K562 (cell line): ENCODE measurements around the gene MYLIP. TPM values are rescaled to one million over a fixed set of nuclear protein-coding genes. Genes with fewer than 3 reads are reported as not detected.

Source experiments
- ARHGAP35 ChIP-seq: fragments of 450-650 bp; IDR thresholded peaks from 2 replicates; pipeline ENCODE4 v1.6.1; 2018; ENCODE audit not compliant: partially characterized antibody
- BRD4 ChIP-seq: fragments of 200-600 bp; sonication (generic); IDR thresholded peaks from 2 replicates; pipeline ENCODE4 v1.6.1; 2017; ENCODE audit warnings: inconsistent platforms
- CBFB ChIP-seq: sonication (generic); formaldehyde crosslinking; IDR thresholded peaks from 2 replicates; pipeline ENCODE4 v1.4.0; 2020; ENCODE audit warnings: mild to moderate bottlenecking, missing genetic modification reagents
- CTBP1 ChIP-seq: fragments of 450-650 bp; IDR thresholded peaks from 2 replicates; pipeline ENCODE4 v1.6.1; 2016; ENCODE audit warnings: borderline replicate concordance
- E2F3 ChIP-seq: fragments of 250-450 bp; sonication (Bioruptor Pico); IDR thresholded peaks from 2 replicates; pipeline ENCODE4 v1.4.0; 2020; ENCODE audit warnings: mild to moderate bottlenecking
- FOXK2 ChIP-seq, 2 experiments: fragments of 450-650 bp; IDR thresholded peaks in 1 of 2; conservative IDR thresholded peaks in 1 of 2; 2 replicates each; pipeline ENCODE4 v1.6.1; 2016; ENCODE audit warnings: low read depth in 2 of 2, mild to moderate bottlenecking in 1 of 2
- FOXP1 ChIP-seq: sonication (generic); formaldehyde crosslinking; IDR thresholded peaks from 2 replicates; pipeline ENCODE4 v1.8.0; 2022; ENCODE audit warnings: mild to moderate bottlenecking, missing genetic modification reagents
- GTF2A2 ChIP-seq: IDR thresholded peaks from 2 replicates; pipeline ENCODE4 v1.6.1; 2016; ENCODE audit warnings: mild to moderate bottlenecking, missing genetic modification characterization, missing compliant biosample characterization
- MIER1 ChIP-seq: fragments of 450-650 bp; IDR thresholded peaks from 2 replicates; pipeline ENCODE4 v1.6.1; 2016; ENCODE audit warnings: antibody characterized with exemption, mild to moderate bottlenecking, low read depth
- NFIX ChIP-seq: fragments of 250-450 bp; sonication (Bioruptor Pico); IDR thresholded peaks from 2 replicates; pipeline ENCODE4 v1.4.0; 2020; ENCODE audit warnings: low read depth, mild to moderate bottlenecking, moderate library complexity
- SOX6 ChIP-seq: fragments of 450-650 bp; IDR thresholded peaks from 2 replicates; pipeline ENCODE4 v1.6.1; 2014; ENCODE audit warnings: mild to moderate bottlenecking
- SRSF3 ChIP-seq: fragments of 200-400 bp; formaldehyde crosslinking; IDR thresholded peaks from 2 replicates; pipeline ENCODE4 v1.6.1; 2016; ENCODE audit warnings: mild to moderate bottlenecking, low read length, moderate library complexity; ENCODE audit not compliant: insufficient read depth
- STAG1 ChIP-seq: sonication (generic); formaldehyde crosslinking; IDR thresholded peaks from 2 replicates; pipeline ENCODE4 v1.5.0; 2020; ENCODE audit warnings: missing genetic modification reagents, borderline replicate concordance
- SUPT5H ChIP-seq: fragments of 450-650 bp; IDR thresholded peaks from 2 replicates; pipeline ENCODE4 v1.6.1; 2016
- ZFX ChIP-seq: sonication (generic); formaldehyde crosslinking; IDR thresholded peaks from 2 replicates; pipeline ENCODE4 v1.8.0; 2022; ENCODE audit warnings: mild to moderate bottlenecking, missing genetic modification reagents, moderate library complexity
- ZNF77 ChIP-seq: fragments of 250-450 bp; sonication (Bioruptor Pico); IDR thresholded peaks from 2 replicates; pipeline ENCODE4 v1.5.0; 2020
- ZZZ3 ChIP-seq: fragments of 450-650 bp; IDR thresholded peaks from 2 replicates; pipeline ENCODE4 v1.6.1; 2016; ENCODE audit warnings: antibody characterized with exemption, mild to moderate bottlenecking, moderate library complexity
- polyA plus RNA-seq, 8 experiments: library from polyadenylated mRNA; depleted of rRNA in 4 of 8; stranded (reverse) in 5 of 8; unstranded in 3 of 8; fragments of >200 nt; fragmentation: Nextera tagmentation in 2 of 8; fragmentation: Illumina TruSeq in 1 of 8; extraction: Ambion mirVana in 2 of 8; extraction: Trizol in 1 of 8; gene quantifications; 2 replicates each; pipeline versions ENCODE4 v1.2.1 to v1.2.3, GENCODE V29; 2011 to 2014; ENCODE audit warnings: inconsistent platforms in 1 of 8, missing spikeins in 1 of 8
- total RNA-seq, 7 experiments: library from RNA; depleted of rRNA in 6 of 7; stranded (reverse); fragments of >200 nt in 6 of 7; fragmentation: Illumina TruSeq in 2 of 7; extraction: Trizol in 2 of 7; gene quantifications; 2 replicates each; pipeline versions ENCODE4 v1.2.1 to v1.2.3, GENCODE V29; 2011 to 2021; ENCODE audit warnings: low replicate concordance in 1 of 7
- TF ChIP-seq, protein P1 (sequence below), 2 experiments: IDR thresholded peaks in 1 of 2; conservative IDR thresholded peaks in 1 of 2; 2 replicates each; pipeline ENCODE4 v1.6.1; 2016; ENCODE audit warnings: low read depth in 2 of 2, mild to moderate bottlenecking in 1 of 2, missing compliant biosample characterization in 1 of 2, missing genetic modification characterization in 1 of 2, moderate library complexity in 1 of 2
- TF ChIP-seq, protein P2 (sequence below), 2 experiments: fragments of 200-800 bp in 1 of 2; sonication (Bioruptor generic) in 1 of 2; sonication (generic) in 1 of 2; formaldehyde crosslinking in 1 of 2; IDR thresholded peaks in 1 of 2; conservative IDR thresholded peaks in 1 of 2; 2 replicates each; pipeline versions ENCODE4 v1.5.0 to v1.6.1; 2016 to 2020; ENCODE audit warnings: missing compliant biosample characterization in 1 of 2, missing genetic modification characterization in 1 of 2, missing genetic modification reagents in 1 of 2
- TF ChIP-seq, protein P3 (sequence below), 2 experiments: fragments of 450-650 bp in 1 of 2; sonication (generic) in 1 of 2; formaldehyde crosslinking in 1 of 2; IDR thresholded peaks in 1 of 2; conservative IDR thresholded peaks in 1 of 2; 2 replicates each; pipeline versions ENCODE4 v1.6.1 to v1.8.1; 2016 to 2023; ENCODE audit warnings: mild to moderate bottlenecking in 2 of 2, moderate library complexity in 2 of 2, inconsistent platforms in 1 of 2, missing genetic modification reagents in 1 of 2
- TF ChIP-seq, protein P4 (sequence below): fragments of 450-650 bp; formaldehyde crosslinking; IDR thresholded peaks from 2 replicates; pipeline ENCODE4 v1.4.0; 2022; ENCODE audit warnings: missing genetic modification characterization

MYLIP gene
- total and polyA plus RNA-seq, 9 of the 15 experiments (the other 6 are each of a cell fraction or from before 2014, with no cell fraction given): 10.8 to 43.5 (median 31.5) TPM

DNA sequence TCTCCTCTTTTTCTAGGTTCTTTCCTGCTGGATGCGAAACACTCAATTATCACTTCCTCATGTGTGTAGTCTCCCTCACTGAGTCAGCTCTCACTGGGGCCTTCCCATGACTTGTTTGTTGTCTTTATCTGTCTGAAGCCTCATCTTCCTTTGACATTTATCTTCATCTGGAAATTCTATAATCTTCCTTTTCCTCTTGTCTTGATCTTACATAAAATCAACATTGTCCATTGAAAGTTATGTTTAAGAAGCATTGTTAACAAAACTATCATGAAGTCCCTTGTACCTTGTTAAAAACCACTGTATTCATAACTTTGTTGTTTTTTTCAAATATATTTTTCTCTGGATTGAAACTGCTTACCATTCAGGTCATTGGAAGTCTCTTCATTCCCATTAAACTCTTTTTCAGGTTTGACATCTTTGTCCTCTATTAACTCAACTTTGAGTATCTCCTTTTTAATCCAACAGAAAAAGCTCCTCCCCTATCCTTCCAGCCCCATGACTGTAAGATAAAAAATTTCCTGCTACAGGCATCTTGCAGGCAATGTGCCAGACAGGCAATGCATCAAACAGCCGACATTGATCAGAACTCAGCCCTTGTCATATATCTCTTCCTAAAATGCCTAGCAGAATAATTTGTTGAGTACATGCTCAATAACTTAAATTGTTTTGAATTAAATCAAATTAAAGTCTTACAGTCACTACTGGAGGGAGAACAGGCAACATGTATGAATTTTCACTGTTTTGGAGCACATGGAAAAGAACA is 34.8 kb downstream of the MYLIP start (continued):
- no peak for TF ChIP-seq STAG1 (CRISPR knock-in tag)
- TF ChIP-seq SUPT5H: no peak
- no peak for TF ChIP-seq E2F3 (CRISPR knock-in tag)
- TF ChIP-seq FOXK2 (conservative IDR thresholded peaks at IDR 0.05 in 1 of 2, IDR thresholded peaks at IDR 0.05 in 1 of 2; ENCODE audit: low read depth in 2 of 2): 0 out of 4 replicates have a peak, but pooled peaks of 1 of the 2 experiments have one; percentile 15
- TF ChIP-seq, protein P1, sequence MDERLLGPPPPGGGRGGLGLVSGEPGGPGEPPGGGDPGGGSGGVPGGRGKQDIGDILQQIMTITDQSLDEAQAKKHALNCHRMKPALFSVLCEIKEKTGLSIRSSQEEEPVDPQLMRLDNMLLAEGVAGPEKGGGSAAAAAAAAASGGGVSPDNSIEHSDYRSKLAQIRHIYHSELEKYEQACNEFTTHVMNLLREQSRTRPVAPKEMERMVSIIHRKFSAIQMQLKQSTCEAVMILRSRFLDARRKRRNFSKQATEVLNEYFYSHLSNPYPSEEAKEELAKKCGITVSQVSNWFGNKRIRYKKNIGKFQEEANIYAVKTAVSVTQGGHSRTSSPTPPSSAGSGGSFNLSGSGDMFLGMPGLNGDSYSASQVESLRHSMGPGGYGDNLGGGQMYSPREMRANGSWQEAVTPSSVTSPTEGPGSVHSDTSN (CRISPR knock-in tag; IDR thresholded peaks at IDR 0.05; ENCODE audit: low read depth): peak; percentile 48
- TF ChIP-seq, protein P1 (tag; conservative IDR thresholded peaks at IDR 0.05; ENCODE audit: low read depth): peak; percentile 98
- no peak for TF ChIP-seq FOXP1 (CRISPR knock-in tag)
- TF ChIP-seq, protein P2, sequence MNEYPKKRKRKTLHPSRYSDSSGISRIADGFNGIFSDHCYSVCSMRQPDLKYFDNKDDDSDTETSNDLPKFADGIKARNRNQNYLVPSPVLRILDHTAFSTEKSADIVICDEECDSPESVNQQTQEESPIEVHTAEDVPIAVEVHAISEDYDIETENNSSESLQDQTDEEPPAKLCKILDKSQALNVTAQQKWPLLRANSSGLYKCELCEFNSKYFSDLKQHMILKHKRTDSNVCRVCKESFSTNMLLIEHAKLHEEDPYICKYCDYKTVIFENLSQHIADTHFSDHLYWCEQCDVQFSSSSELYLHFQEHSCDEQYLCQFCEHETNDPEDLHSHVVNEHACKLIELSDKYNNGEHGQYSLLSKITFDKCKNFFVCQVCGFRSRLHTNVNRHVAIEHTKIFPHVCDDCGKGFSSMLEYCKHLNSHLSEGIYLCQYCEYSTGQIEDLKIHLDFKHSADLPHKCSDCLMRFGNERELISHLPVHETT (CRISPR knock-in tag; conservative IDR thresholded peaks at IDR 0.05 in 1 of 2, IDR thresholded peaks at IDR 0.05 in 1 of 2): 0 out of 4 replicates have a peak, but pooled peaks of 1 of the 2 experiments have one; percentile 28
- no peak for TF ChIP-seq MIER1
- TF ChIP-seq, protein P3, sequence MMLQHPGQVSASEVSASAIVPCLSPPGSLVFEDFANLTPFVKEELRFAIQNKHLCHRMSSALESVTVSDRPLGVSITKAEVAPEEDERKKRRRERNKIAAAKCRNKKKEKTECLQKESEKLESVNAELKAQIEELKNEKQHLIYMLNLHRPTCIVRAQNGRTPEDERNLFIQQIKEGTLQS (IDR thresholded peaks at IDR 0.05): peak; percentile 17; the same call in 1 of the 2 replicates
- TF ChIP-seq, protein P3 (CRISPR knock-in tag; conservative IDR thresholded peaks at IDR 0.05): no peak
- no peak for TF ChIP-seq CBFB
- peak; percentile 68; the same call in 1 of the 2 replicates for TF ChIP-seq SOX6
- TF ChIP-seq, protein P4, sequence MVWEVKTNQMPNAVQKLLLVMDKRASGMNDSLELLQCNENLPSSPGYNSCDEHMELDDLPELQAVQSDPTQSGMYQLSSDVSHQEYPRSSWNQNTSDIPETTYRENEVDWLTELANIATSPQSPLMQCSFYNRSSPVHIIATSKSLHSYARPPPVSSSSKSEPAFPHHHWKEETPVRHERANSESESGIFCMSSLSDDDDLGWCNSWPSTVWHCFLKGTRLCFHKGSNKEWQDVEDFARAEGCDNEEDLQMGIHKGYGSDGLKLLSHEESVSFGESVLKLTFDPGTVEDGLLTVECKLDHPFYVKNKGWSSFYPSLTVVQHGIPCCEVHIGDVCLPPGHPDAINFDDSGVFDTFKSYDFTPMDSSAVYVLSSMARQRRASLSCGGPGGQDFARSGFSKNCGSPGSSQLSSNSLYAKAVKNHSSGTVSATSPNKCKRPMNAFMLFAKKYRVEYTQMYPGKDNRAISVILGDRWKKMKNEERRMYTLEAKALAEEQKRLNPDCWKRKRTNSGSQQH (CRISPR knock-in tag): no peak
- TF ChIP-seq ZZZ3: no peak
- TF ChIP-seq ARHGAP35: no peak
- TF ChIP-seq SRSF3: no peak
- no peak for TF ChIP-seq GTF2A2 (tag)
- 0 out of 2 replicates have a peak, but pooled peaks have one; percentile 23 for TF ChIP-seq CTBP1
- TF ChIP-seq NFIX (CRISPR knock-in tag): 0 out of 2 replicates have a peak, but pooled peaks have one; percentile 24
- no peak for TF ChIP-seq BRD4
- TF ChIP-seq ZFX (CRISPR knock-in tag): no peak
- TF ChIP-seq ZNF77 (CRISPR knock-in tag): no peak
